RWPE1 (cell line): Measurements from ENCODE around the gene PITPNM3.
A peak's percentile ranks its signal among the peaks of the same experiment; 100 is the strongest.

ENCODE experiments used
- CTCF ChIA-PET: fragments of 350-600 bp; sonication (Branson Sonifier 250); formaldehyde crosslinking; extraction: SDS; loops from one replicate; lab custom pipeline; 2021; lab: Yijun Ruan, JAX
- POLR2A ChIA-PET: fragments of 400-600 bp; formaldehyde crosslinking; extraction: SDS; loops from one replicate; lab custom pipeline; 2020; ENCODE audit warnings: antibody characterized with exemption; ENCODE audit not compliant: low non-redundant PET; lab: Yijun Ruan, JAX
- DNase-seq: peaks from one replicate; pipeline ENCODE4 v3.0.0; 2012; ENCODE audit warnings: low spot score
- H3K27ac ChIP-seq: fragments of 450-650 bp; 2 replicates; pipeline ENCODE4 v1.5.1; 2017
- TF ChIP-seq, protein P1 (sequence below): fragments of 450-650 bp; conservative IDR thresholded peaks from 2 replicates; pipeline ENCODE4 v1.5.1; 2017; ENCODE audit warnings: low read depth, mild to moderate bottlenecking

The PITPNM3 gene

DNA sequence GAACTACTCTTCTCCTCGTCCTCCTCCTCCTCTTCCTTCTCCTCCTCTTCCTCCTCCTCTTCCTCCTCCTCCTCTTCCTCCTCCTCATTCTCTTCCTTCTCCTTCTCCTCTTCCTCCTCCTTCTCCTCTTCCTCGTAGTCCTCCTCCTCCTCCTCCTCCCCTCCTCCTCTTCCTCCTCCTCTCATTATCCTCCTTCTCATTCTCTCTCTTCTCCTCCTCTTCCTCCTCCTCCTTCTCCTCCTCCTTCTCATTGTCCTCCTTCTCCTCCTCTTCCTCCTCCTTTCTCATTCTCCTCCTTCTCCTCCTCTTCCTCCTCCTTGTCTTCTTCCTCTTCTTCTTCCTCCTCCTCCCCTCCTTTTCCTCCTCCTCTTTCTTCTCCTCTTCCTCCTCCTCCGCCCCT lies 4.1 kb upstream of the PITPNM3 start:
- DNase-seq = no peak
- POLR2A ChIA-PET = no interaction called here
- CTCF ChIA-PET = no interaction called here
- TF ChIP-seq, protein P1, sequence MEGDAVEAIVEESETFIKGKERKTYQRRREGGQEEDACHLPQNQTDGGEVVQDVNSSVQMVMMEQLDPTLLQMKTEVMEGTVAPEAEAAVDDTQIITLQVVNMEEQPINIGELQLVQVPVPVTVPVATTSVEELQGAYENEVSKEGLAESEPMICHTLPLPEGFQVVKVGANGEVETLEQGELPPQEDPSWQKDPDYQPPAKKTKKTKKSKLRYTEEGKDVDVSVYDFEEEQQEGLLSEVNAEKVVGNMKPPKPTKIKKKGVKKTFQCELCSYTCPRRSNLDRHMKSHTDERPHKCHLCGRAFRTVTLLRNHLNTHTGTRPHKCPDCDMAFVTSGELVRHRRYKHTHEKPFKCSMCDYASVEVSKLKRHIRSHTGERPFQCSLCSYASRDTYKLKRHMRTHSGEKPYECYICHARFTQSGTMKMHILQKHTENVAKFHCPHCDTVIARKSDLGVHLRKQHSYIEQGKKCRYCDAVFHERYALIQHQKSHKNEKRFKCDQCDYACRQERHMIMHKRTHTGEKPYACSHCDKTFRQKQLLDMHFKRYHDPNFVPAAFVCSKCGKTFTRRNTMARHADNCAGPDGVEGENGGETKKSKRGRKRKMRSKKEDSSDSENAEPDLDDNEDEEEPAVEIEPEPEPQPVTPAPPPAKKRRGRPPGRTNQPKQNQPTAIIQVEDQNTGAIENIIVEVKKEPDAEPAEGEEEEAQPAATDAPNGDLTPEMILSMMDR = no peak
- H3K27ac ChIP-seq = no peak overlapping the region

DNA sequence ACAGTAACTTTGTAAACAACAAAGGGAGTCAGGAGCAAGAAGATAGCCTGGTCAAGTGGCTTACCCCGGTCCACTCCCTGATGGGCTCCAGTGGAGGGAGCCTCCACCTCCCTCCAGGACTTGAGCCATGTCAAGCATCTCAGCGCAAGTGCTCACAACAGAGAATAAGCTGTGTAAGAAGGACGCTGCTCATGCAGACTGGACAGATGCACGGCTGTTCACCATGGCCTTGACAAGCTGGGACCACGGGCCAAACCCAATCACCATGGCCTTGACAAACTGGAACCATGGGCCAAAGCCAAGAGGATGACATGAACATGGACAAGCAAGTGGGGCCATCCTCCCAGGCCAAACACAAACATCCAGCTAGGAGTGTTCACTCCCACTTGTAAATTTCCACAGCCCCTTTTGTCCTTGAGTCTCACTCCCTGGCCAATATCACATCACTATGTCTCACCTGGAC lies 3.4 kb upstream of the PITPNM3 start:
- TF ChIP-seq, protein P1 = no peak
- POLR2A ChIA-PET = no interaction called here
- peak overlapping the region; percentile 100 for H3K27ac ChIP-seq
- CTCF ChIA-PET = interaction anchor here (0.8 to 1.4 kb wide), 2 partner anchors 87 to 89 kb away, joined by 3 to 8 read pairs; no protein-coding TSS in a partner anchor
- DNase-seq = no peak

DNA sequence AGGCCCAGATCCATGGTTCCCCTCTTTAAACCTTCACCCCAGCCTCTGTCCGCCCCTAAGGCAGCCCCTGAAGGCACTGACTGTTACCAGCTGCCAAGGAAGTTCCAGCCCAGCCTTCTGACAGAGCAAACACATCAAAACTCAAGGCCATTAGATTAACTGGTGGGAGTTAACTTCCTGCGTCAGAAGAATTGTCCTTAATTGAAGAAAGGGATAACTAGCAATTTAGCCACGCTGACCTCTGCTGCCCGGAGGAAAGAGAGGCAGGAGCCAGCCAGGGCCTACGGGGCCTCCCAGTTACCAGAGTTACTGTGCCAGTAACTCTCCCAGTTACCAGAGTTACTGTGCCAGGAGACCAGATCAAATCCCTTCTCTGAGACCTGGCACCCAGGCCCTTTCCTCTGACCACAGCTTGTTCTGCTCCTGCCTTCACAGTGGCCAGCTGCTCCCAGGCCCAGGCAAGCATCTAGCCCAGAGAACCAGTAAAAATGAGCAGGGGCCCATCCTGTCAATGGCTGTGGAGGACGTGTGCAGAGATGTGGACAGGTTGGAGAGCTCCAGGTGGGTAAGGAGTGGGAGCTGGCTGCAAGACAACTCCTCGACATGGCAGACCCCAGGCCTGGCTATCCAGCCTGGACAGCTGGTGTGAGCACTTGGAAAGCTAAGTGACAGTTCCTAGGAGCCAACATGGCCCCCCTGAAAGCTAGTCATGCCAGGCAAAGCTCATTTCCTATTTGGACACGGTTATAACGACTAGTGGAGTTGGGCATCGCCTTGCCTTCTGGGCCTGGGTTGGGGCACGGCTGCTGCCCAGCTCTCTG lies 2.8 kb upstream of the PITPNM3 start:
- no peak for DNase-seq

DNA sequence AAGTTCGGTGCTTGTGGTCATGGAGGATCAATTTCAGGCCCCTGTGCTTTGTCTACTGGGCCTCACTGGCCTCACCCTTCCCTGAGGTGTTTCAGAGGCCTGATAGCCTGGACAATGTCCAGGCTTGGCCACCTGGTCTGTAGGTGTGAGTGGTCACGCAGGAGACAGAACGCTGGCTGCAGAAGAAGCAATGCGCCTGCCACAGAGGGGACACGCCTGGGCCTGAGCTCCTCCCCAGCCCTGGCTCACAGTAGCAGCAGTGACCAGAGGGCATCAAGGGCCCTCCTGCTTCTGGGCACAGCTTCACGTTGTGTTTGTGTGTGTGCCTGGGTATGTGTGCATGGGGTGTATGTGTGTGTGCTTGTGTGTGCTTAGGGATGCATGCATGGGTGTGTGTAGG lies 1.9 kb upstream of the PITPNM3 start:
- TF ChIP-seq, protein P1 = no peak

More for the DNA sequence above, 2.8 kb upstream of the PITPNM3 start:
- peak overlapping the region; percentile 100 for H3K27ac ChIP-seq
- ChIA-PET CTCF (interaction anchor here (0.8 to 1.4 kb wide), 2 partner anchors 86 to 88 kb away, joined by 3 to 8 read pairs; no protein-coding TSS in a partner anchor), POLR2A (no interaction called here)
- TF ChIP-seq, protein P1 = no peak

DNA sequence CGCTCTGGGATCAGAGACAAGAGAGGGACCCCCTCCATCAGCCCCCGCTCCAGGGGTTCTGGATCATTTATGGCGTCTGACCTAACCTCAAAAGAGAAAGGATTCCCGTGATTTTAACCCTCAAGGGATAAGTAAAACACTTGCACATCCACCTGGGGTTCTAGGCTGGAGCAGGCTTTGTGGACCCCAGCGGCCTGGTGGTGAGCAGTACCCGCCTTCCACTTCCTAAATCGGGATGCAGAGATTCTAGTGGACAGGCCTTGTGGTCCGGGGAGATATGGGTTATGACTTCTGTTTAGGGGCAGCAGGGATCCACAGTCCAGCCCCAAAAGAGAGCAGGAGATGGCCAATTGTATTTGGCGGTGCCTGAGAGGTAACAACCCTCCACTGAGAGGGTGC lies 684 bp upstream of the PITPNM3 start:
- H3K27ac ChIP-seq = peak overlapping the region; percentile 100
- CTCF ChIA-PET = interaction anchor here (0.6 to 1.3 kb wide), 2 partner anchors 84 to 1567 kb away, joined by 4 read pairs; partner anchors contain the start of gene HES7
- POLR2A ChIA-PET = no interaction called here
- DNase-seq = no peak
- TF ChIP-seq, protein P1 = no peak

More for the DNA sequence above, 1.9 kb upstream of the PITPNM3 start:
- H3K27ac ChIP-seq = peak overlapping the region; percentile 100
- CTCF ChIA-PET = interaction anchor here (1.3 kb wide), 1 partner anchor 85 kb away, joined by 4 read pairs; no protein-coding TSS in a partner anchor
- no peak for DNase-seq
- POLR2A ChIA-PET = no interaction called here

DNA sequence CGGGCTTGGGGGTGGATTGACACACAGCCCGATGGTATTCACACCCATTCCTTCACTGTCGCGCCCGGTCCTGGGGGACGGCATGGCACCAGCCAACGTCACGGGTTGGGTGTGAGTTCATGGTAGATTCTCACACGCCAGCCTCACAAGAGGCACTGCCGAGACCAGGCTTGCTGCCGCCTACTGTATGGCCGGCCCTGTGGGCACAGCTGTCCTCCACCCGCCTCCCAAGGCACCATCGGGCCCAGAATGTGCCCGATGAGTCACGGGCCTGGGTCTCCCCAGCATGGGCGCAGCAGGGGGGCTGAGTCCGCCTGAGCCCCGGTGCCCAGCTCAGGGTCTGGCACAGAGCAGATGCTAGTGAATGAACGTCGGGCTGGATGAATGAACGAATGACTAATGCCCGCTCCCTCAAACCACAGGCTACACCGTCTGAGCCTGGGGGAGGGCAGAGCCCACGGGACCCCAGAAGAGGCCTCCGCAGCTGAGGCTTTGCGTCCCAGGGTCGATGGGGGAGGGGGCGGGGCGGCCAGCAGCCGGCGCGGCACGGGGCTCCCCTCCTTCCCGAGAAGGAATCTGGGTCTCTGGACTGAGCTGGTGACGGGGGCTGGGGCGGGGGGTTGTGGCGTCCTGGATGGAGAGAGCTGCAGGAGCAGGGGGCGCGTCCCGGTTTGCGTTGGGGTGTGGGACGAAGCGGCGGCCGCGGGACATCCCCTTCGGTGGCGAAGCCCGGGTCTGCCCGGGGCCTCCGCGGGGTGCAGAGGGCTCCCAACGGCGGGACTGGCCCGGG lies 829 bp downstream of the PITPNM3 start:
- peak; percentile 34 for DNase-seq
- TF ChIP-seq, protein P1 = no peak
- peak overlapping the region; percentile 100 for H3K27ac ChIP-seq
- POLR2A ChIA-PET = interaction anchor here (0.7 kb wide), 2 partner anchors 22 to 83 kb away, joined by 3 to 4 read pairs; no protein-coding TSS in a partner anchor
- CTCF ChIA-PET = interaction anchor here (0.7 to 1.4 kb wide), 4 partner anchors 49 to 87 kb away, joined by 3 to 4 read pairs (median 3); no protein-coding TSS in a partner anchor
